Measurements from ENCODE around the gene NME3. TPM values are rescaled to one million over a fixed set of nuclear protein-coding genes. Genes with fewer than 3 reads are reported as not detected.
A peak's percentile ranks its signal among the peaks of the same experiment; 100 is the strongest.

Gene NME3
- total RNA-seq, 1 experiment from 2014 or later: 103 TPM

- Histone ChIP-seq H3K4me2 (ENCODE audit: low read length) (no peak overlapping the region), H2AFZ (ENCODE audit: low read depth, low read length, poor library complexity, severe bottlenecking) (no peak overlapping the region), H3K4me1 (ENCODE audit: control insufficient read depth in 1 of 2, insufficient read depth in 2 of 2, low read length in 2 of 2) (peaks cover 0 to 6% of the 10 kb centered on the region in 2 experiments; a peak in 2 of 4 replicates), H3K36me3 (ENCODE audit: control insufficient read depth in 1 of 2, insufficient read depth in 2 of 2, low read length in 2 of 2) (peaks cover 0 to 5% of the 10 kb centered on the region in 2 experiments; a peak in 2 of 4 replicates), H4K20me1 (ENCODE audit: insufficient read depth) (no peaks in the 10 kb centered on the region), H3K79me2 (ENCODE audit: insufficient read depth, low read length) (peaks cover 47% of the 10 kb centered on the region), H3K4me3 (replicated peaks in 1 of 2; ENCODE audit: low read depth in 1 of 2, low read length in 2 of 2) (no peak overlapping the region), H3K9me2 (ENCODE audit: insufficient read depth) (no peaks in the 10 kb centered on the region), H3K9me3 (ENCODE audit: control insufficient read depth in 1 of 2, insufficient read depth in 1 of 2, low read depth in 1 of 2, low read length in 2 of 2) (no peaks in the 10 kb centered on the region), H3K27ac (ENCODE audit: low read depth, low read length) (no peak overlapping the region), H3K9ac (ENCODE audit: low read length) (no peak overlapping the region), H3K27me3 (ENCODE audit: insufficient read depth, low read length) (no peaks in the 10 kb centered on the region)
- ATAC-seq: no peak
- intact Hi-C loops (cut with micrococcal nuclease): no loop called here
- ChIA-PET CTCF (no interaction called here), RAD21 (ENCODE audit: low non-redundant PET in 1 of 2, low total read pairs in 2 of 2, uncharacterized antibody in 2 of 2, unreplicated experiment in 2 of 2) (no interaction called here), POLR2A (no interaction called here)
- TF ChIP-seq YY1 (IDR thresholded peaks at IDR 0.05; ENCODE audit: extremely low read depth, insufficient replicate concordance, low read depth, low read length): no peak
- no peak for TF ChIP-seq ZBTB33 (IDR thresholded peaks at IDR 0.05; ENCODE audit: extremely low read depth, insufficient replicate concordance, low read length)
- TF ChIP-seq SRF (IDR thresholded peaks at IDR 0.05; ENCODE audit: low read depth): no peak
- DNase-seq (ENCODE audit: low read depth, low spot score): no peak
- no TSS peak for BruUV-seq (replicated peaks)
Measured at GRCh38 chr16:1787056-1787321, 15.6 kb upstream of the NME3 start.

- BruUV-seq (replicated peaks): no TSS peak
- RAD21 ChIA-PET (ENCODE audit: low non-redundant PET in 1 of 2, low total read pairs in 2 of 2, uncharacterized antibody in 2 of 2, unreplicated experiment in 2 of 2): no interaction called here
- peaks cover 48% of the 10 kb centered on the region for H3K79me2 ChIP-seq (ENCODE audit: insufficient read depth, low read length)
- POLR2A ChIA-PET: no interaction called here
- H3K9ac ChIP-seq (ENCODE audit: low read length): no peak overlapping the region
- intact Hi-C loops (cut with micrococcal nuclease): no loop called here
- no peak overlapping the region for H3K4me3 ChIP-seq (replicated peaks in 1 of 2; ENCODE audit: low read depth in 1 of 2, low read length in 2 of 2)
- no peak overlapping the region for H3K4me2 ChIP-seq (ENCODE audit: low read length)
- H3K36me3 ChIP-seq (ENCODE audit: control insufficient read depth in 1 of 2, insufficient read depth in 2 of 2, low read length in 2 of 2): peaks cover 0 to 5% of the 10 kb centered on the region in 2 experiments; a peak in 2 of 4 replicates
- H2AFZ ChIP-seq (ENCODE audit: low read depth, low read length, poor library complexity, severe bottlenecking): no peak overlapping the region
- peaks cover 0 to 10% of the 10 kb centered on the region in 2 experiments; a peak in 2 of 4 replicates for H3K4me1 ChIP-seq (ENCODE audit: control insufficient read depth in 1 of 2, insufficient read depth in 2 of 2, low read length in 2 of 2)
- no peaks in the 10 kb centered on the region for H3K27me3 ChIP-seq (ENCODE audit: insufficient read depth, low read length)
- H3K9me3 ChIP-seq (ENCODE audit: control insufficient read depth in 1 of 2, insufficient read depth in 1 of 2, low read depth in 1 of 2, low read length in 2 of 2): no peaks in the 10 kb centered on the region
- ATAC-seq: no peak
- DNase-seq (ENCODE audit: low read depth, low spot score): no peak
- CTCF ChIA-PET: no interaction called here
- no peak overlapping the region for H3K27ac ChIP-seq (ENCODE audit: low read depth, low read length)
- H3K9me2 ChIP-seq (ENCODE audit: insufficient read depth): no peaks in the 10 kb centered on the region
- H4K20me1 ChIP-seq (ENCODE audit: insufficient read depth): no peaks in the 10 kb centered on the region
- TF ChIP-seq EZH2 (IDR thresholded peaks at IDR 0.05) (no peak), CTCF (IDR thresholded peaks at IDR 0.05 in 2 of 3, conservative IDR thresholded peaks at IDR 0.05 in 1 of 3; ENCODE audit: borderline replicate concordance in 1 of 3, insufficient read depth in 1 of 3, low read depth in 2 of 3, low read length in 2 of 3) (0 out of 6 replicates have a peak, but pooled peaks of 1 of the 3 experiments have one; percentile 21)
Measured at GRCh38 chr16:1786242-1787055, 15.1 kb upstream of the NME3 start.
